GM12878 (cell line): ENCODE data around the gene PSME3IP1.

Source experiments
- CBX3 ChIP-seq: fragments of 200-600 bp; sonication (generic); IDR thresholded peaks from 2 replicates; pipeline ENCODE4 v1.6.1; 2016; ENCODE audit warnings: low read depth, borderline replicate concordance
- FOXM1 ChIP-seq: IDR thresholded peaks from 2 replicates; pipeline ENCODE4 v1.6.1; 2012; ENCODE audit warnings: low read depth, mild to moderate bottlenecking, inconsistent platforms, low read length, moderate library complexity
- NFYB ChIP-seq: IDR thresholded peaks from 2 replicates; pipeline ENCODE4 v1.6.1; 2011; ENCODE audit warnings: low read depth, mild to moderate bottlenecking, low read length, improper control_type of control experiment, moderate library complexity; ENCODE audit not compliant: insufficient read depth
- RFX5 ChIP-seq: IDR thresholded peaks from 2 replicates; pipeline ENCODE4 v1.6.1; 2011; ENCODE audit warnings: low read depth, low read length, improper control_type of control experiment
- ZBTB11 ChIP-seq: fragments of 450-650 bp; formaldehyde crosslinking; IDR thresholded peaks from 2 replicates; pipeline ENCODE4 v1.5.0; 2022; ENCODE audit warnings: mild to moderate bottlenecking, missing genetic modification characterization
- ZNF207 ChIP-seq: fragments of 450-650 bp; IDR thresholded peaks from 2 replicates; pipeline ENCODE4 v1.6.1; 2014; ENCODE audit warnings: antibody characterized with exemption, mild to moderate bottlenecking, borderline replicate concordance
- TF ChIP-seq, protein P1 (sequence below): IDR thresholded peaks from 2 replicates; pipeline ENCODE4 v1.6.1; 2012; ENCODE audit warnings: low read depth, low read length, improper control_type of control experiment

- TF ChIP-seq CBX3, result no peak
- TF ChIP-seq, protein P1, sequence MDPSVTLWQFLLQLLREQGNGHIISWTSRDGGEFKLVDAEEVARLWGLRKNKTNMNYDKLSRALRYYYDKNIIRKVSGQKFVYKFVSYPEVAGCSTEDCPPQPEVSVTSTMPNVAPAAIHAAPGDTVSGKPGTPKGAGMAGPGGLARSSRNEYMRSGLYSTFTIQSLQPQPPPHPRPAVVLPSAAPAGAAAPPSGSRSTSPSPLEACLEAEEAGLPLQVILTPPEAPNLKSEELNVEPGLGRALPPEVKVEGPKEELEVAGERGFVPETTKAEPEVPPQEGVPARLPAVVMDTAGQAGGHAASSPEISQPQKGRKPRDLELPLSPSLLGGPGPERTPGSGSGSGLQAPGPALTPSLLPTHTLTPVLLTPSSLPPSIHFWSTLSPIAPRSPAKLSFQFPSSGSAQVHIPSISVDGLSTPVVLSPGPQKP, result no peak
- no peak for TF ChIP-seq NFYB
- TF ChIP-seq FOXM1, result no peak
- no peak for TF ChIP-seq ZBTB11
- no peak for TF ChIP-seq ZNF207
- TF ChIP-seq RFX5, result no peak
Observed at GRCh38 chr16:57125376-57125775, 60.5 kb downstream of the PSME3IP1 start.
